Measurements from ENCODE around the gene SPON1.

- TF ChIP-seq, protein P1, sequence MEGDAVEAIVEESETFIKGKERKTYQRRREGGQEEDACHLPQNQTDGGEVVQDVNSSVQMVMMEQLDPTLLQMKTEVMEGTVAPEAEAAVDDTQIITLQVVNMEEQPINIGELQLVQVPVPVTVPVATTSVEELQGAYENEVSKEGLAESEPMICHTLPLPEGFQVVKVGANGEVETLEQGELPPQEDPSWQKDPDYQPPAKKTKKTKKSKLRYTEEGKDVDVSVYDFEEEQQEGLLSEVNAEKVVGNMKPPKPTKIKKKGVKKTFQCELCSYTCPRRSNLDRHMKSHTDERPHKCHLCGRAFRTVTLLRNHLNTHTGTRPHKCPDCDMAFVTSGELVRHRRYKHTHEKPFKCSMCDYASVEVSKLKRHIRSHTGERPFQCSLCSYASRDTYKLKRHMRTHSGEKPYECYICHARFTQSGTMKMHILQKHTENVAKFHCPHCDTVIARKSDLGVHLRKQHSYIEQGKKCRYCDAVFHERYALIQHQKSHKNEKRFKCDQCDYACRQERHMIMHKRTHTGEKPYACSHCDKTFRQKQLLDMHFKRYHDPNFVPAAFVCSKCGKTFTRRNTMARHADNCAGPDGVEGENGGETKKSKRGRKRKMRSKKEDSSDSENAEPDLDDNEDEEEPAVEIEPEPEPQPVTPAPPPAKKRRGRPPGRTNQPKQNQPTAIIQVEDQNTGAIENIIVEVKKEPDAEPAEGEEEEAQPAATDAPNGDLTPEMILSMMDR (IDR thresholded peaks at IDR 0.05): no peak
- no peak for TF ChIP-seq ZFX (IDR thresholded peaks at IDR 0.05; ENCODE audit: borderline replicate concordance)
Observed at GRCh38 chr11:14109742-14110141, 147.2 kb downstream of the SPON1 start.
